Calu3 (cell line): ENCODE results near the gene GTF2H3. TPM values are rescaled to one million over a fixed set of nuclear protein-coding genes. Genes with fewer than 3 reads are reported as not detected.
"Not testable (repeated sequence)": the region's sequence is repeated elsewhere in the genome, so short reads cannot be mapped to it uniquely, and the experiment has no call there.

Source experiments
- BruUV-seq: library from RNA; stranded (reverse); fragments of 400-500 nt; replicated peaks from 2 replicates; lab custom pipeline; 2021; lab: Mats Ljungman, UMichigan
- CTCF ChIA-PET: fragments of 300-600 bp; sonication (Branson Sonifier 250); formaldehyde crosslinking; loops from one replicate; lab custom pipeline; 2022; ENCODE audit warnings: antibody characterized with exemption; lab: Charles Lee
- DNase-seq: peaks from one replicate; pipeline ENCODE4 v3.0.0; 2022
- H3K27ac Mint-ChIP-seq: one replicate; pipeline ENCODE4 v1.8.0; 2022; ENCODE audit warnings: mixed read lengths; ENCODE audit not compliant: unreplicated experiment
- H3K27me3 Mint-ChIP-seq: one replicate; pipeline ENCODE4 v1.8.0; 2022; ENCODE audit warnings: mixed read lengths; ENCODE audit not compliant: unreplicated experiment
- H3K36me3 Mint-ChIP-seq: one replicate; pipeline ENCODE4 v1.8.0; 2022; ENCODE audit warnings: mild to moderate bottlenecking, moderate library complexity, mixed read lengths; ENCODE audit not compliant: insufficient read depth, unreplicated experiment
- H3K4me1 Mint-ChIP-seq: one replicate; pipeline ENCODE4 v1.8.0; 2022; ENCODE audit warnings: mild to moderate bottlenecking, low read depth, mixed read lengths; ENCODE audit not compliant: unreplicated experiment
- H3K4me3 Mint-ChIP-seq: one replicate; pipeline ENCODE4 v1.8.0; 2022; ENCODE audit warnings: mild to moderate bottlenecking, low read depth, moderate library complexity, mixed read lengths; ENCODE audit not compliant: unreplicated experiment
- H3K9me3 Mint-ChIP-seq: one replicate; pipeline ENCODE4 v1.8.0; 2022; ENCODE audit warnings: low read depth, mixed read lengths; ENCODE audit not compliant: unreplicated experiment
- CTCF ChIP-seq: fragments of 200-600 bp; IDR thresholded peaks from one replicate; pipeline ENCODE4 v1.8.0; 2022; ENCODE audit warnings: antibody characterized with exemption; ENCODE audit not compliant: unreplicated experiment
- intact Hi-C: fragments of 100-400 bp; cut with micrococcal nuclease; formaldehyde crosslinking; loops from one replicate; pipeline ENCODE4 v1.10.0; 2022; ENCODE audit not compliant: unreplicated experiment
- total RNA-seq: library from RNA; stranded (reverse); gene quantifications from 2 replicates; pipeline ENCODE4 v1.2.3, GENCODE V29; 2022

The GTF2H3 gene
- total RNA-seq, 1 experiment from 2014 or later: 59.8 TPM

- peak overlapping the region; percentile 90 for H3K4me3 Mint-ChIP-seq
- CTCF ChIA-PET: interaction anchor here (0.5 kb wide), 1 partner anchor 1338 kb away, joined by 3 read pairs; no protein-coding TSS in a partner anchor
- no peaks in the 10 kb centered on the region for H3K9me3 Mint-ChIP-seq
- TF ChIP-seq CTCF: no peak
- peaks cover 48% of the 10 kb centered on the region for H3K36me3 Mint-ChIP-seq
- intact Hi-C loops: no loop called here
- H3K4me1 Mint-ChIP-seq: peaks cover 19% of the 10 kb centered on the region
- DNase-seq: no peak
- H3K27me3 Mint-ChIP-seq: no peaks in the 10 kb centered on the region
- TSS peak; percentile 31 for BruUV-seq
- peak overlapping the region; percentile 59 for H3K27ac Mint-ChIP-seq
Observed at GRCh38 chr12:123602651-123603195, 30.9 kb upstream of the GTF2H3 start.

GRCh38 chr12:123603495-123603894, 30.1 kb upstream of the GTF2H3 start:
- H3K9me3 Mint-ChIP-seq, H3K27me3 Mint-ChIP-seq, intact Hi-C loops, BruUV-seq, CTCF ChIA-PET, DNase-seq: not testable (repeated sequence)
- H3K4me3 Mint-ChIP-seq: peak overlapping the region; percentile 90
- peaks cover 19% of the 10 kb centered on the region for H3K4me1 Mint-ChIP-seq
- H3K27ac Mint-ChIP-seq: peak overlapping the region; percentile 59
- H3K36me3 Mint-ChIP-seq: peaks cover 56% of the 10 kb centered on the region

- H3K36me3 Mint-ChIP-seq: peaks cover 70% of the 10 kb centered on the region
- intact Hi-C loops: no loop called here
Observed at GRCh38 chr12:123607756-123608155, 25.9 kb upstream of the GTF2H3 start.

GRCh38 chr12:123608182-123608581, 25.4 kb upstream of the GTF2H3 start:
- Mint-ChIP-seq H3K9me3 (no peaks in the 10 kb centered on the region), H3K36me3 (peaks cover 71% of the 10 kb centered on the region), H3K4me1 (peaks cover 3% of the 10 kb centered on the region), H3K4me3 (no peak overlapping the region), H3K27me3 (no peaks in the 10 kb centered on the region), H3K27ac (no peak overlapping the region)
- no peak for DNase-seq
- BruUV-seq: no TSS peak
- TF ChIP-seq CTCF: no peak
- intact Hi-C loops: no loop called here
- CTCF ChIA-PET: interaction anchor here (0.6 kb wide), 1 partner anchor 40 kb away, joined by 5 read pairs; no protein-coding TSS in a partner anchor

More at GRCh38 chr12:123607756-123608155, 25.9 kb upstream of the GTF2H3 start:
- no peaks in the 10 kb centered on the region for H3K27me3 Mint-ChIP-seq
- CTCF ChIA-PET: interaction anchor here (0.6 kb wide), 1 partner anchor 40 kb away, joined by 5 read pairs; no protein-coding TSS in a partner anchor
- no peak overlapping the region for H3K27ac Mint-ChIP-seq
- no peak overlapping the region for H3K4me3 Mint-ChIP-seq
- H3K9me3 Mint-ChIP-seq: no peaks in the 10 kb centered on the region
- no TSS peak for BruUV-seq
- peaks cover 8% of the 10 kb centered on the region for H3K4me1 Mint-ChIP-seq
- no peak for TF ChIP-seq CTCF
- DNase-seq: no peak

GRCh38 chr12:123614110-123614509, 19.5 kb upstream of the GTF2H3 start:
- Mint-ChIP-seq H3K9me3 (no peaks in the 10 kb centered on the region), H3K27ac (no peak overlapping the region), H3K4me3 (no peak overlapping the region), H3K36me3 (peaks cover 84% of the 10 kb centered on the region), H3K27me3 (no peaks in the 10 kb centered on the region), H3K4me1 (no peaks in the 10 kb centered on the region)
- no peak for TF ChIP-seq CTCF
- BruUV-seq: no TSS peak
- intact Hi-C loops: no loop called here
- no peak for DNase-seq
- CTCF ChIA-PET: interaction anchor here (0.6 kb wide), 1 partner anchor 381 kb away, joined by 6 read pairs; the partner anchor contains the start of gene MTRFR
